Spleen (tissue), 7 donors: Measurements from ENCODE around the gene LGALSL.

Experiments
- POLR2A ChIP-seq, 3 donors: fragments of 450-650 bp; IDR thresholded peaks; one replicate each; pipeline ENCODE4 v1.5.1; 2017; ENCODE audit warnings: antibody characterized with exemption in 3 of 3, mild to moderate bottlenecking in 1 of 3
- TF ChIP-seq, protein P1 (sequence below), 11 experiments: fragments of 200-600 bp in 7 of 11; fragments of 450-650 bp in 4 of 11; sonication (generic) in 4 of 11; IDR thresholded peaks in 8 of 11; conservative IDR thresholded peaks in 3 of 11; 1 replicate in 7 of 11; 2 replicates in 4 of 11; pipeline versions ENCODE4 v1.4.0 to v1.8.0; 2016 to 2021; ENCODE audit warnings: antibody characterized with exemption in 11 of 11, inconsistent platforms in 4 of 11, mild to moderate bottlenecking in 1 of 11
- donor health status: DM: no; HTN: no; CAD: no; lungs with moderate emphysema.
- donor health status: DM: no; HTN: no; CAD: no.
- donor health status: DM: no; HTN: no; CAD: no.

GRCh38 chr2:64455545-64455944 is 1.6 kb downstream of the LGALSL start:
- TF ChIP-seq POLR2A (IDR thresholded peaks at IDR 0.05): no peak
- TF ChIP-seq, protein P1, sequence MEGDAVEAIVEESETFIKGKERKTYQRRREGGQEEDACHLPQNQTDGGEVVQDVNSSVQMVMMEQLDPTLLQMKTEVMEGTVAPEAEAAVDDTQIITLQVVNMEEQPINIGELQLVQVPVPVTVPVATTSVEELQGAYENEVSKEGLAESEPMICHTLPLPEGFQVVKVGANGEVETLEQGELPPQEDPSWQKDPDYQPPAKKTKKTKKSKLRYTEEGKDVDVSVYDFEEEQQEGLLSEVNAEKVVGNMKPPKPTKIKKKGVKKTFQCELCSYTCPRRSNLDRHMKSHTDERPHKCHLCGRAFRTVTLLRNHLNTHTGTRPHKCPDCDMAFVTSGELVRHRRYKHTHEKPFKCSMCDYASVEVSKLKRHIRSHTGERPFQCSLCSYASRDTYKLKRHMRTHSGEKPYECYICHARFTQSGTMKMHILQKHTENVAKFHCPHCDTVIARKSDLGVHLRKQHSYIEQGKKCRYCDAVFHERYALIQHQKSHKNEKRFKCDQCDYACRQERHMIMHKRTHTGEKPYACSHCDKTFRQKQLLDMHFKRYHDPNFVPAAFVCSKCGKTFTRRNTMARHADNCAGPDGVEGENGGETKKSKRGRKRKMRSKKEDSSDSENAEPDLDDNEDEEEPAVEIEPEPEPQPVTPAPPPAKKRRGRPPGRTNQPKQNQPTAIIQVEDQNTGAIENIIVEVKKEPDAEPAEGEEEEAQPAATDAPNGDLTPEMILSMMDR (IDR thresholded peaks at IDR 0.05 in 8 of 11, conservative IDR thresholded peaks at IDR 0.05 in 3 of 11): no peak
